Endothelial cell of umbilical vein (primary cell): ENCODE measurements around the gene TJP3. TPM values are rescaled to one million over a fixed set of nuclear protein-coding genes. Genes with fewer than 3 reads are reported as not detected.

Source experiments
- BruUV-seq: library from RNA; stranded (reverse); fragments of 400-500 nt; replicated peaks from 2 replicates; lab custom pipeline; 2021; lab: Mats Ljungman, UMichigan
- CTCF ChIA-PET: fragments of 300-600, 350-600 bp; sonication (Branson Sonifier 250); formaldehyde crosslinking; loops from one replicate; lab custom pipeline; 2021; ENCODE audit warnings: antibody characterized with exemption, inconsistent platforms; lab: Charles Lee
- POLR2A ChIA-PET: fragments of 300-600, 350-600 bp; sonication (Branson Sonifier 250); formaldehyde crosslinking; loops from one replicate; lab custom pipeline; 2021; ENCODE audit warnings: antibody characterized with exemption, inconsistent platforms; lab: Charles Lee
- DNase-seq: peaks from one replicate; pipeline ENCODE4 v3.0.0-alpha.2; 2011; ENCODE audit warnings: low read depth, low spot score
- FAIRE-seq: peaks from 2 replicates; lab custom pipeline; 2011; peaks lifted over from hg19 to GRCh38; lab: Jason Lieb, UNC
- H2AFZ ChIP-seq: 2 replicates; pipeline ENCODE4 v1.6.0; 2012; ENCODE audit warnings: low read depth, low read length, control low read depth, inconsistent platforms
- H3K27ac ChIP-seq: 2 replicates; pipeline ENCODE4 v1.5.1; 2011; ENCODE audit warnings: low read depth, mild to moderate bottlenecking, control low read depth, low read length, moderate library complexity; ENCODE audit not compliant: insufficient read depth
- H3K27me3 ChIP-seq, 2 experiments: 2 replicates each; pipeline versions ENCODE4 v1.6.0 to v1.6.1; 2011; ENCODE audit warnings: low read length in 2 of 2, mixed read lengths in 1 of 2; ENCODE audit not compliant: control insufficient read depth in 2 of 2, insufficient read depth in 2 of 2
- H3K36me3 ChIP-seq, 2 experiments: 2 replicates in 1 of 2; 3 replicates in 1 of 2; pipeline ENCODE4 v1.5.1; 2011; ENCODE audit warnings: low read length in 2 of 2, mild to moderate bottlenecking in 1 of 2, moderate library complexity in 1 of 2; ENCODE audit not compliant: control insufficient read depth in 2 of 2, insufficient read depth in 2 of 2; ENCODE audit errors: extremely low read depth in 1 of 2
- H3K4me1 ChIP-seq: 3 replicates; pipeline ENCODE4 v1.5.1; 2011; ENCODE audit warnings: mild to moderate bottlenecking, low read length; ENCODE audit not compliant: control insufficient read depth, insufficient read depth; ENCODE audit errors: extremely low read depth
- H3K4me2 ChIP-seq: 2 replicates; pipeline ENCODE4 v1.6.1; 2011; ENCODE audit warnings: low read length, control low read depth, mixed read lengths; ENCODE audit not compliant: insufficient read depth
- H3K4me3 ChIP-seq, 3 experiments: fragments of 200-600 bp in 1 of 3; sonication (generic), shearing (Covaris generic) in 1 of 3; replicated peaks in 1 of 3; 2 replicates each; pipeline ENCODE4 v1.5.1; 2011 to 2016; ENCODE audit warnings: control low read depth in 3 of 3, low read length in 3 of 3, mild to moderate bottlenecking in 2 of 3, inconsistent platforms in 1 of 3, low read depth in 1 of 3, moderate library complexity in 1 of 3; ENCODE audit not compliant: insufficient read depth in 1 of 3
- H3K79me2 ChIP-seq: 2 replicates; pipeline ENCODE4 v1.6.0; 2012; ENCODE audit warnings: low read length, inconsistent platforms; ENCODE audit not compliant: control insufficient read depth, insufficient read depth
- H3K9ac ChIP-seq: replicated peaks from 2 replicates; pipeline ENCODE3; 2011; ENCODE audit warnings: low read length, control low read depth; ENCODE audit not compliant: insufficient read depth; ENCODE audit errors: extremely low read depth
- H3K9me1 ChIP-seq: replicated peaks from 3 replicates; pipeline ENCODE4 v1.6.0; 2011; ENCODE audit warnings: mild to moderate bottlenecking, low read length; ENCODE audit not compliant: control insufficient read depth, insufficient read depth; ENCODE audit errors: extremely low read depth
- H3K9me3 ChIP-seq: replicated peaks from 2 replicates; pipeline ENCODE4 v1.5.1; 2012; ENCODE audit warnings: low read length, inconsistent platforms; ENCODE audit not compliant: control insufficient read depth, insufficient read depth
- H4K20me1 ChIP-seq: replicated peaks from 2 replicates; pipeline ENCODE3; 2011; ENCODE audit warnings: mild to moderate bottlenecking, low read length; ENCODE audit not compliant: control insufficient read depth, insufficient read depth; ENCODE audit errors: extremely low read depth
- CTCF ChIP-seq, 2 donors: IDR thresholded peaks; 1 replicate in 1 of 2; 2 replicates in 1 of 2; pipeline ENCODE4 v1.5.1; 2011; ENCODE audit warnings: low read length in 2 of 2, mild to moderate bottlenecking in 2 of 2, moderate library complexity in 2 of 2, control low read depth in 1 of 2, inconsistent platforms in 1 of 2, low read depth in 1 of 2; ENCODE audit not compliant: insufficient read depth in 1 of 2; ENCODE audit errors: extremely low read depth in 1 of 2
- EZH2 ChIP-seq: IDR thresholded peaks from 2 replicates; pipeline ENCODE4 v1.6.1; 2012; ENCODE audit warnings: borderline replicate concordance, low read depth, mild to moderate bottlenecking, moderate library complexity, low read length, inconsistent platforms; ENCODE audit not compliant: severe bottlenecking
- FOS ChIP-seq: IDR thresholded peaks from 2 replicates; pipeline ENCODE4 v1.6.1; 2011; ENCODE audit warnings: mild to moderate bottlenecking, low read length, moderate library complexity, borderline replicate concordance; ENCODE audit not compliant: insufficient read depth
- GATA2 ChIP-seq: IDR thresholded peaks from 2 replicates; pipeline ENCODE4 v1.7.0; 2011; ENCODE audit warnings: low read depth, mild to moderate bottlenecking, moderate library complexity, mixed read lengths, low read length; ENCODE audit not compliant: insufficient read length, insufficient read depth
- JUN ChIP-seq: IDR thresholded peaks from 2 replicates; pipeline ENCODE4 v1.6.1; 2011; ENCODE audit warnings: borderline replicate concordance, low read depth; ENCODE audit not compliant: insufficient read length, insufficient read depth
- MAX ChIP-seq: IDR thresholded peaks from 2 replicates; pipeline ENCODE4 v1.6.1; 2011; ENCODE audit not compliant: insufficient read depth, insufficient read length
- MYC ChIP-seq: IDR thresholded peaks from one replicate; pipeline ENCODE4 v1.6.1; 2011; ENCODE audit warnings: mild to moderate bottlenecking, low read depth, low read length
- POLR2A ChIP-seq: IDR thresholded peaks from 2 replicates; pipeline ENCODE4 v1.6.1; 2012; ENCODE audit warnings: low read depth, mild to moderate bottlenecking, control low read depth, low read length
- POLR2AphosphoS5 ChIP-seq: IDR thresholded peaks from 2 replicates; pipeline ENCODE4 v1.6.1; 2012; ENCODE audit warnings: low read depth, mild to moderate bottlenecking, control low read depth, low read length, moderate library complexity; ENCODE audit not compliant: insufficient read depth
- dilution Hi-C: fragments of 300-500 bp; cut with MboI; formaldehyde crosslinking; loops from one replicate; pipeline ENCODE4 v1.15.0; 2019; ENCODE audit warnings: low sequenced_read_pairs; ENCODE audit not compliant: extremely low pct_ligation_motif_present
- intact Hi-C: fragments of 100-400 bp; cut with micrococcal nuclease; formaldehyde crosslinking; loops from one replicate; pipeline ENCODE4 v1.10.0; 2022
- polyA plus RNA-seq, 4 experiments: library from polyadenylated mRNA; depleted of rRNA in 3 of 4; stranded (reverse) in 3 of 4; unstranded in 1 of 4; fragments of >200 nt; gene quantifications; 2 replicates each; pipeline versions ENCODE4 v1.2.1 to v1.2.3, GENCODE V29; 2011 to 2012; ENCODE audit warnings: missing spikeins in 1 of 4
- total RNA-seq: library from RNA; stranded (reverse); gene quantifications from 2 replicates; pipeline ENCODE4 v1.2.3, GENCODE V29; 2021

The TJP3 gene
- total and polyA plus RNA-seq, 2 donors (not counting 3 experiments of a cell fraction or from before 2014, with no cell fraction given), result 0.10 TPM; not detected in 1

- POLR2A ChIA-PET, result no interaction called here
- Histone ChIP-seq H3K4me3 (no peak overlapping the region), H4K20me1 (peaks cover 4% of the 10 kb centered on the region), H3K4me2 (no peak overlapping the region), H3K9ac (no peak overlapping the region), H3K36me3 (peaks cover 2 to 7% of the 10 kb centered on the region in 2 experiments), H3K4me1 (peaks cover 8% of the 10 kb centered on the region), H3K9me3 (no peaks in the 10 kb centered on the region), H3K9me1 (no peaks in the 10 kb centered on the region), H3K79me2 (peaks cover 77% of the 10 kb centered on the region), H3K27ac (no peak overlapping the region), H2AFZ (no peak overlapping the region), H3K27me3 (no peaks in the 10 kb centered on the region)
- no TSS peak for BruUV-seq
- CTCF ChIA-PET, result interaction anchor here (1.7 kb wide), 1 partner anchor 13 kb away, joined by 4 read pairs; no protein-coding TSS in a partner anchor
- no peak for FAIRE-seq
- TF ChIP-seq FOS (no peak), MYC (no peak), POLR2A (no peak), CTCF (IDR thresholded peaks at IDR 0.05; ENCODE audit: extremely low read depth in 1 of 2, insufficient read depth in 1 of 2, low read depth in 1 of 2, low read length in 2 of 2) (no peak), GATA2 (no peak), MAX (no peak), JUN (no peak), POLR2AphosphoS5 (no peak), EZH2 (no peak)
- DNase-seq, result no peak
- intact Hi-C loops (no loop called here), dilution Hi-C loops (no loop called here)
These were observed 13.0 kb upstream of the TJP3 start for GRCh38 chr19:3695124-3695733.
